ENCODE data around the gene NOPCHAP1. TPM values are rescaled to one million over a fixed set of nuclear protein-coding genes. Genes with fewer than 3 reads are reported as not detected.
A peak's percentile ranks its signal among the peaks of the same experiment; 100 is the strongest.

NOPCHAP1 gene
- total and polyA plus RNA-seq, 10 of the 15 experiments (the other 5 are each of a cell fraction or from before 2014, with no cell fraction given): 28.0 to 115 (median 40.9) TPM

GRCh38 chr12:104964856-104965205, 21.3 kb upstream of the NOPCHAP1 start (continued):
- no peak for TF ChIP-seq YY1 (IDR thresholded peaks at IDR 0.05; ENCODE audit: low read depth, low read length)
- TF ChIP-seq SREBF1 (IDR thresholded peaks at IDR 0.05; ENCODE audit: low read length): no peak
- TF ChIP-seq NFIC (IDR thresholded peaks at IDR 0.05; ENCODE audit: low read depth, low read length): no peak

- FAIRE-seq (peak; percentile 92), DNase-seq (ENCODE audit: low read depth, low spot score) (peak; percentile 68), ATAC-seq (peak; percentile 95)
- H3K79me2 ChIP-seq (ENCODE audit: control insufficient read depth, insufficient read depth, low read length): no peaks in the 10 kb centered on the region
- RAD21 ChIA-PET (ENCODE audit: unreplicated experiment): interaction anchor here (0.7 kb wide), 1 partner anchor 585 kb away, joined by 3 read pairs; no protein-coding TSS in a partner anchor
- SMC1A ChIA-PET (ENCODE audit: uncharacterized antibody, unreplicated experiment): interaction anchor here (0.7 to 2.9 kb wide), 6 partner anchors 8 to 344 kb away, joined by 3 to 13 read pairs (median 4); partner anchors contain the start of gene SLC41A2
- no peaks in the 10 kb centered on the region for H3K27me3 ChIP-seq (replicated peaks in 1 of 2; ENCODE audit: control insufficient read depth in 2 of 2, insufficient read depth in 2 of 2, low read length in 1 of 2)
- H3K9me3 ChIP-seq (replicated peaks; ENCODE audit: control insufficient read depth, insufficient read depth, low read length): peaks cover 6% of the 10 kb centered on the region; the same call in 2 of the 3 replicates
- peak overlapping the region; percentile 84 for H3K4me2 ChIP-seq (ENCODE audit: control insufficient read depth, insufficient read depth)
- CTCF ChIA-PET: interaction anchor here (0.6 to 1.7 kb wide), 3 partner anchors 65 to 585 kb away, joined by 3 to 5 read pairs (median 4); no protein-coding TSS in a partner anchor
- WGBS (ENCODE audit: insufficient coverage, insufficient replicate concordance, low lambda C conversion rate, missing lambda C conversion rate): 0% methylated on average over 4 of the region's 4 CpGs
- no TSS peak for BruUV-seq (replicated peaks)
- H2AFZ ChIP-seq (ENCODE audit: control insufficient read depth, low read depth, low read length): no peak overlapping the region
- H3K4me1 ChIP-seq (ENCODE audit: control insufficient read depth, insufficient read depth, low read length): peaks cover 24% of the 10 kb centered on the region
- POLR2A ChIA-PET: no interaction called here
- H4K20me1 ChIP-seq (ENCODE audit: control insufficient read depth, insufficient read depth): no peaks in the 10 kb centered on the region
- intact Hi-C loops (cut with micrococcal nuclease; ENCODE audit: unreplicated experiment) (no loop called here), in situ Hi-C loops (cut with MboI) (no loop called here)
- H3K36me3 ChIP-seq (ENCODE audit: control insufficient read depth in 2 of 2, insufficient read depth in 2 of 2, low read length in 1 of 2): no peaks in the 10 kb centered on the region
- H3K27ac ChIP-seq (ENCODE audit: control insufficient read depth, insufficient read depth): 0 out of 2 replicates have a peak overlapping the region, but pooled peaks have one; percentile 1
- H3K4me3 ChIP-seq: no peak overlapping the region
- H3K9ac ChIP-seq (ENCODE audit: control insufficient read depth, insufficient read depth, low read length): no peak overlapping the region
- TF ChIP-seq ZNF384 (IDR thresholded peaks at IDR 0.05; ENCODE audit: borderline replicate concordance, low read depth, low read length): peak; percentile 96
- TF ChIP-seq USF2 (IDR thresholded peaks at IDR 0.05; ENCODE audit: borderline replicate concordance, low read depth, low read length): no peak
- TF ChIP-seq ATF7 (IDR thresholded peaks at IDR 0.05; ENCODE audit: low read depth): peak; percentile 43; the same call in 1 of the 2 replicates
- no peak for TF ChIP-seq EZH2 (IDR thresholded peaks at IDR 0.05; ENCODE audit: borderline replicate concordance, control insufficient read depth, low read depth, low read length)
- TF ChIP-seq, protein P1, sequence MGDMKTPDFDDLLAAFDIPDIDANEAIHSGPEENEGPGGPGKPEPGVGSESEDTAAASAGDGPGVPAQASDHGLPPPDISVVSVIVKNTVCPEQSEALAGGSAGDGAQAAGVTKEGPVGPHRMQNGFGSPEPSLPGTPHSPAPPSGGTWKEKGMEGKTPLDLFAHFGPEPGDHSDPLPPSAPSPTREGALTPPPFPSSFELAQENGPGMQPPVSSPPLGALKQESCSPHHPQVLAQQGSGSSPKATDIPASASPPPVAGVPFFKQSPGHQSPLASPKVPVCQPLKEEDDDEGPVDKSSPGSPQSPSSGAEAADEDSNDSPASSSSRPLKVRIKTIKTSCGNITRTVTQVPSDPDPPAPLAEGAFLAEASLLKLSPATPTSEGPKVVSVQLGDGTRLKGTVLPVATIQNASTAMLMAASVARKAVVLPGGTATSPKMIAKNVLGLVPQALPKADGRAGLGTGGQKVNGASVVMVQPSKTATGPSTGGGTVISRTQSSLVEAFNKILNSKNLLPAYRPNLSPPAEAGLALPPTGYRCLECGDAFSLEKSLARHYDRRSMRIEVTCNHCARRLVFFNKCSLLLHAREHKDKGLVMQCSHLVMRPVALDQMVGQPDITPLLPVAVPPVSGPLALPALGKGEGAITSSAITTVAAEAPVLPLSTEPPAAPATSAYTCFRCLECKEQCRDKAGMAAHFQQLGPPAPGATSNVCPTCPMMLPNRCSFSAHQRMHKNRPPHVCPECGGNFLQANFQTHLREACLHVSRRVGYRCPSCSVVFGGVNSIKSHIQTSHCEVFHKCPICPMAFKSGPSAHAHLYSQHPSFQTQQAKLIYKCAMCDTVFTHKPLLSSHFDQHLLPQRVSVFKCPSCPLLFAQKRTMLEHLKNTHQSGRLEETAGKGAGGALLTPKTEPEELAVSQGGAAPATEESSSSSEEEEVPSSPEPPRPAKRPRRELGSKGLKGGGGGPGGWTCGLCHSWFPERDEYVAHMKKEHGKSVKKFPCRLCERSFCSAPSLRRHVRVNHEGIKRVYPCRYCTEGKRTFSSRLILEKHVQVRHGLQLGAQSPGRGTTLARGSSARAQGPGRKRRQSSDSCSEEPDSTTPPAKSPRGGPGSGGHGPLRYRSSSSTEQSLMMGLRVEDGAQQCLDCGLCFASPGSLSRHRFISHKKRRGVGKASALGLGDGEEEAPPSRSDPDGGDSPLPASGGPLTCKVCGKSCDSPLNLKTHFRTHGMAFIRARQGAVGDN (IDR thresholded peaks at IDR 0.05): no peak
- TF ChIP-seq CREB1 (IDR thresholded peaks at IDR 0.05; ENCODE audit: low read depth): 0 out of 2 replicates have a peak, but pooled peaks have one; percentile 13
- TF ChIP-seq FOXM1 (IDR thresholded peaks at IDR 0.05; ENCODE audit: low read depth, low read length): 0 out of 2 replicates have a peak, but pooled peaks have one; percentile 16
- TF ChIP-seq, protein P2, sequence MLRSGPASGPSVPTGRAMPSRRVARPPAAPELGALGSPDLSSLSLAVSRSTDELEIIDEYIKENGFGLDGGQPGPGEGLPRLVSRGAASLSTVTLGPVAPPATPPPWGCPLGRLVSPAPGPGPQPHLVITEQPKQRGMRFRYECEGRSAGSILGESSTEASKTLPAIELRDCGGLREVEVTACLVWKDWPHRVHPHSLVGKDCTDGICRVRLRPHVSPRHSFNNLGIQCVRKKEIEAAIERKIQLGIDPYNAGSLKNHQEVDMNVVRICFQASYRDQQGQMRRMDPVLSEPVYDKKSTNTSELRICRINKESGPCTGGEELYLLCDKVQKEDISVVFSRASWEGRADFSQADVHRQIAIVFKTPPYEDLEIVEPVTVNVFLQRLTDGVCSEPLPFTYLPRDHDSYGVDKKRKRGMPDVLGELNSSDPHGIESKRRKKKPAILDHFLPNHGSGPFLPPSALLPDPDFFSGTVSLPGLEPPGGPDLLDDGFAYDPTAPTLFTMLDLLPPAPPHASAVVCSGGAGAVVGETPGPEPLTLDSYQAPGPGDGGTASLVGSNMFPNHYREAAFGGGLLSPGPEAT (IDR thresholded peaks at IDR 0.05; ENCODE audit: low read depth): peak; percentile 47; the same call in 1 of the 2 replicates
- no peak for TF ChIP-seq NBN (IDR thresholded peaks at IDR 0.05)
- TF ChIP-seq CBX5 (IDR thresholded peaks at IDR 0.05; ENCODE audit: low read depth): 0 out of 2 replicates have a peak, but pooled peaks have one; percentile 33
- TF ChIP-seq, protein P3, sequence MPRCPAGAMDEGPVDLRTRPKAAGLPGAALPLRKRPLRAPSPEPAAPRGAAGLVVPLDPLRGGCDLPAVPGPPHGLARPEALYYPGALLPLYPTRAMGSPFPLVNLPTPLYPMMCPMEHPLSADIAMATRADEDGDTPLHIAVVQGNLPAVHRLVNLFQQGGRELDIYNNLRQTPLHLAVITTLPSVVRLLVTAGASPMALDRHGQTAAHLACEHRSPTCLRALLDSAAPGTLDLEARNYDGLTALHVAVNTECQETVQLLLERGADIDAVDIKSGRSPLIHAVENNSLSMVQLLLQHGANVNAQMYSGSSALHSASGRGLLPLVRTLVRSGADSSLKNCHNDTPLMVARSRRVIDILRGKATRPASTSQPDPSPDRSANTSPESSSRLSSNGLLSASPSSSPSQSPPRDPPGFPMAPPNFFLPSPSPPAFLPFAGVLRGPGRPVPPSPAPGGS (IDR thresholded peaks at IDR 0.05; ENCODE audit: borderline replicate concordance, insufficient read depth, low read depth, low read length, poor library complexity, severe bottlenecking): peak; percentile 58
Measured at GRCh38 chr12:104966677-104967076, 19.4 kb upstream of the NOPCHAP1 start.
